Common myeloid progenitor, CD34-positive (primary cell): ENCODE measurements around the gene ZNF792.
"Not testable (repeated sequence)": the region's sequence is repeated elsewhere in the genome, so short reads cannot be mapped to it uniquely, and the experiment has no call there.

Experiments used
- CTCF ChIA-PET: fragments of 350-600 bp; sonication (Branson Sonifier 250); formaldehyde crosslinking; loops from one replicate; lab custom pipeline; 2021; ENCODE audit warnings: antibody characterized with exemption; lab: Charles Lee
- POLR2A ChIA-PET: fragments of 350-600 bp; sonication (Branson Sonifier 250); formaldehyde crosslinking; loops from one replicate; lab custom pipeline; 2021; ENCODE audit warnings: antibody characterized with exemption; lab: Charles Lee
- DNase-seq, 3 donors: peaks; one replicate each; pipeline versions ENCODE4 v3.0.0 to v3.0.0-alpha.2; 2013
- H3K27ac ChIP-seq, 2 experiments: 1 replicate in 1 of 2; 2 replicates in 1 of 2; pipeline ENCODE4 v1.7.0; 2013; ENCODE audit warnings: inconsistent platforms in 2 of 2, low read length in 2 of 2, mild to moderate bottlenecking in 2 of 2, low read depth in 1 of 2, moderate library complexity in 1 of 2; ENCODE audit not compliant: severe bottlenecking in 2 of 2, insufficient read depth in 1 of 2, poor library complexity in 1 of 2
- H3K27me3 ChIP-seq, 5 experiments: replicated peaks in 2 of 5; 1 replicate in 3 of 5; 2 replicates in 2 of 5; pipeline versions ENCODE4 v1.6.1 to v1.7.0; 2013; ENCODE audit warnings: low read length in 4 of 5, mild to moderate bottlenecking in 2 of 5, moderate library complexity in 2 of 5, inconsistent platforms in 1 of 5; ENCODE audit not compliant: insufficient read depth in 5 of 5, control insufficient read depth in 4 of 5
- H3K36me3 ChIP-seq, 4 experiments: 1 replicate in 2 of 4; 2 replicates in 2 of 4; pipeline versions ENCODE4 v1.6.1 to v1.7.0; 2013; ENCODE audit warnings: low read length in 3 of 4, control low read depth in 1 of 4, mild to moderate bottlenecking in 1 of 4; ENCODE audit not compliant: control insufficient read depth in 4 of 4, insufficient read depth in 4 of 4
- H3K4me1 ChIP-seq, 4 experiments: 1 replicate in 3 of 4; 2 replicates in 1 of 4; pipeline versions ENCODE4 v1.6.1 to v1.7.1; 2013; ENCODE audit warnings: low read length in 3 of 4, mild to moderate bottlenecking in 3 of 4, control low read depth in 1 of 4, inconsistent platforms in 1 of 4, moderate library complexity in 1 of 4; ENCODE audit not compliant: control insufficient read depth in 4 of 4, insufficient read depth in 4 of 4; ENCODE audit errors: control extremely low read depth in 1 of 4
- H3K4me3 ChIP-seq, 7 experiments: 1 replicate in 4 of 7; 2 replicates in 3 of 7; pipeline versions ENCODE4 v1.5.1 to v1.7.0; 2013; ENCODE audit warnings: mild to moderate bottlenecking in 7 of 7, low read length in 6 of 7, moderate library complexity in 6 of 7, inconsistent platforms in 2 of 7, low read depth in 2 of 7, control low read depth in 1 of 7; ENCODE audit not compliant: insufficient read depth in 4 of 7, control insufficient read depth in 1 of 7; ENCODE audit errors: extremely low read depth in 1 of 7
- H3K9me3 ChIP-seq, 5 experiments: 1 replicate in 4 of 5; 2 replicates in 1 of 5; pipeline versions ENCODE4 v1.6.1 to v1.7.1; 2013; ENCODE audit warnings: low read length in 4 of 5, mild to moderate bottlenecking in 2 of 5, inconsistent platforms in 1 of 5, low read depth in 1 of 5, moderate library complexity in 1 of 5; ENCODE audit not compliant: control insufficient read depth in 4 of 5, insufficient read depth in 2 of 5; ENCODE audit errors: control extremely low read depth in 1 of 5
- WGBS: methylation state at CpG from one replicate; pipeline ENCODE4 v1.1.5; 2013; ENCODE audit not compliant: insufficient coverage; 5-methylcytosine and 5-hydroxymethylcytosine counted together

ZNF792 gene

DNA sequence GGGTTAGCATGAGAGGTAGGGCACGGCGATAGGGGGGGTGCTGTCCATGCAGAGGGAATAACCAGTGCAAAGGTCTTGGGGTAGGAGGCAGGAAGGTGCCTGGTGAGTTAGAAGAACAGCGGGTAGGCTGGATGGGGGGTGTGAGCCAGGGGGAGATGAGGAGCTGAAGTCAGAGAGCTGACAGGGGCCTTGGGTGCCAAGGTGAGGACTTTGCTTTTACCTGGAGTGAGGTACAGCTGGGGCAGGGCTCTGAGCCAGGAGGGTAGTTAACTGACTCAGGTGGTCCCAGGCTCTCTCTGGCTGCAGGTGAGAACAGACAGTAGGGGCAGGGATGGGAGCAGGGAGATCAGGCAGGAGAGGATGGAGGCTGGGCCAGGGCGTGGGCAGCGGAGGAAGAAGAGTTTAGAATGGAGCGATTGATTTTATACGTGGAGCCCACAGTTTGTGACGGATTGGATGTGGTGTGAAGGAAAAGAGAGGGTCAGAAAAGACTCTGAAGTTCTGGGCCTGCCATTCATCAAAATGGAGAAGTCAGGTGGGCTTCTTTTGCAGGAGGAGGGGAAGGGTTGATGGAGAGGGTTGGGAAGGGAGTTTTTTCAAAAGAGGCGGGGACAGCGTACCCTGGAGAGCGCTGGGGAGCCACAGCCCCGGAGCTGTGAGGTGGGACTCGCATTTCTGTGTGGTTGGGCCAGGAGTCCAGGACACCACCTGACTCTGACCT lies 34.9 kb upstream of the ZNF792 start:
- peak in 2 of 3 donors; percentile 64 to 71 for DNase-seq
- CTCF ChIA-PET = interaction anchor here (0.6 to 3.1 kb wide), 6 partner anchors 10 to 181 kb away, joined by 3 to 10 read pairs (median 3); no protein-coding TSS in a partner anchor
- no peaks in the 10 kb centered on the region for H3K27me3 ChIP-seq

DNA sequence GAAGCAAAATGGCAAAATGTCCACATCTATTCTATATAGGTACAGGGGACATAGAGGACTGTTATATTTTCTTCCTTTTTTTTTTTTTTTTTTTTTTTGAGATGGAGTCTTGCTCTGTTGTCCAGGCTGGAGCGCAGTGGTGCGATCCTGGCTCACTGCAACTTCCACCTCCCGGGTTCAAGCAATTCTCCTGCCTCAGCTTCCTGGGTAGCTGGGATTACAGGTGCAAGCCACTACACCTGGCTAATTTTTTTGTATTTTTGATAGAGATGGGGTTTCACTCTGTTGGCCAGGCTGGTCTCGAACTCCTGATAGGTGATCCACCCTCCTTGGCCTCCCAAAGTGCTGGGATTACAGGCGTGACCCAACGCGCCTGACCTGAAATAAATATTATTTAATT lies 34.2 kb upstream of the ZNF792 start:
- peaks cover 0 to 11% (median 0%) of the 10 kb centered on the region in 5 experiments for H3K9me3 ChIP-seq
- H3K27ac ChIP-seq = peak overlapping the region in 1 of 2 experiments; percentile 93
- H3K27me3 ChIP-seq, H3K4me3 ChIP-seq, POLR2A ChIA-PET, DNase-seq: not testable (repeated sequence)
- H3K36me3 ChIP-seq = peaks cover 0 to 12% (median 7%) of the 10 kb centered on the region in 4 experiments
- H3K4me1 ChIP-seq = peaks cover 19 to 76% (median 72%) of the 10 kb centered on the region in 4 experiments
- CTCF ChIA-PET = interaction anchor here (1.6 to 3.1 kb wide), 2 partner anchors 11 to 26 kb away, joined by 4 to 10 read pairs; no protein-coding TSS in a partner anchor
- WGBS = no CpG with 5 or more reads among the region's 7 CpGs

More for the DNA sequence above, 34.9 kb upstream of the ZNF792 start:
- H3K4me1 ChIP-seq = peaks cover 25 to 83% (median 79%) of the 10 kb centered on the region in 4 experiments
- POLR2A ChIA-PET = interaction anchor here (1.0 to 3.2 kb wide), 3 partner anchors 31 to 45 kb away, joined by 4 to 13 read pairs (median 4); partner anchors contain the start of genes SCN1B and ZNF792
- peak overlapping the region in 1 of 2 experiments; percentile 93 for H3K27ac ChIP-seq
- WGBS = 34% methylated on average over 13 of the region's 13 CpGs
- H3K4me3 ChIP-seq = peak overlapping the region; percentile 42 to 85 (median 75)
- H3K36me3 ChIP-seq = peaks cover 0 to 12% (median 7%) of the 10 kb centered on the region in 4 experiments
- H3K9me3 ChIP-seq = peaks cover 0 to 11% (median 0%) of the 10 kb centered on the region in 5 experiments

DNA sequence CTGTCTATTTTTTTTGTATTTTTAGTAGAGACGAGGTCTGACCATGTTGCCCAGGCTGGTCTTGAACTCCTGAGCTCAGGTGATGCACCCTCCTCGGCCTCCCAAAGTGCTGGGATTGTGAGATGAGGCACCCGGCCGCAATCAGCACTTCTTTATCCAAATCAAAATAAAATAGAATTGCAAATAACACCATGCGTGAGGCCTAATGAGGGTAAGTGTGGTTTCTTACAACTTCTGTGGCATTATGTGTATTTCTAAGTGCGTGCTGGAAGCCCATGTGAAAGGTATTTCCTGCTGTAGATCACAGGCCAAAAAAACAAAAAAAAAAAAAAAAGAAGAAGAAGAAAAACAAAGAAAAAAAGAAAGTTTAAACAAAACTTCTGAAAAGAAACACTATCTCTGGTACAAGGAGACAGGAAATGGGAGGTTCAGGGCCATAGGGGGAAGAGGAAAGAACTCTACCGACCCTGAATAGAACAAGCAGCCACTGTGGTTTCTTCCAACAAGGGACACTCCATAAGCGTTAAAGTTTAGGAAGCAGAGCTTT lies 33.1 kb upstream of the ZNF792 start:
- H3K9me3 ChIP-seq = peaks cover 0 to 11% (median 0%) of the 10 kb centered on the region in 5 experiments
- no peaks in the 10 kb centered on the region for H3K27me3 ChIP-seq
- H3K4me3 ChIP-seq = peak overlapping the region in 4 of 7 experiments; percentile 16 to 58 (median 24)
- WGBS = 0% methylated on average over 2 of the region's 8 CpGs
- ChIA-PET POLR2A (interaction anchor here (0.7 kb wide), 1 partner anchor 9 kb away, joined by 3 read pairs; no protein-coding TSS in a partner anchor), CTCF (interaction anchor here (0.7 to 3.1 kb wide), 3 partner anchors 15 to 25 kb away, joined by 3 to 10 read pairs (median 8); no protein-coding TSS in a partner anchor)
- peak overlapping the region; percentile 46 to 67 for H3K27ac ChIP-seq
- DNase-seq = peak; percentile 50 to 90 (median 86)
- H3K36me3 ChIP-seq = peaks cover 0 to 5% (median 2%) of the 10 kb centered on the region in 4 experiments
- peaks cover 16 to 66% (median 62%) of the 10 kb centered on the region in 4 experiments for H3K4me1 ChIP-seq

DNA sequence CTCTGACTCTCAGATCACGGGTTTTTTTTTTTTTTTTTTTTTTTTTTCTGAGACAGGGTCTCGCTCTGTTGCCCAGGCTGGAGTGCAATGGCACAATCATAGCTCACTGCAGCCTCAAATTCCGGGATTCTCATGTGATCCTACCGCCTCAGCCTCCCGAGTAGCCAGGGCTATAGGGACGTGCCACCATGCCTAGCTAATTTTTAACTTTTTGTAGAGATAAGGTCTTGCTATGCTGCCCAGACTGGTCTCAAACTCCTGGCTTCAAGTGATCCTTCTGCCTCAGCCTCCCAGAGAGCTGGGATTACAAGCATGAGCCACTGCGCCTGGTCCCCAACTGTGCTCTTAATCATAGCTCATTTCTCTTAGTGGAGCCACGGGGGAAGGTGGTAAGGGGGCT lies 31.5 kb upstream of the ZNF792 start:
- CTCF ChIA-PET = interaction anchor here (0.8 to 2.8 kb wide), 4 partner anchors 10 to 51 kb away, joined by 3 to 9 read pairs (median 6); no protein-coding TSS in a partner anchor
- no peak for DNase-seq
- no peak overlapping the region for H3K27ac ChIP-seq
- H3K36me3 ChIP-seq = no peaks in the 10 kb centered on the region
- 96% methylated on average over 6 of the region's 8 CpGs for WGBS
- H3K27me3 ChIP-seq = no peaks in the 10 kb centered on the region
- H3K4me3 ChIP-seq = no peak overlapping the region
- peaks cover 7 to 51% (median 49%) of the 10 kb centered on the region in 4 experiments for H3K4me1 ChIP-seq
- POLR2A ChIA-PET = no interaction called here
- peaks cover 0 to 11% (median 0%) of the 10 kb centered on the region in 5 experiments for H3K9me3 ChIP-seq

DNA sequence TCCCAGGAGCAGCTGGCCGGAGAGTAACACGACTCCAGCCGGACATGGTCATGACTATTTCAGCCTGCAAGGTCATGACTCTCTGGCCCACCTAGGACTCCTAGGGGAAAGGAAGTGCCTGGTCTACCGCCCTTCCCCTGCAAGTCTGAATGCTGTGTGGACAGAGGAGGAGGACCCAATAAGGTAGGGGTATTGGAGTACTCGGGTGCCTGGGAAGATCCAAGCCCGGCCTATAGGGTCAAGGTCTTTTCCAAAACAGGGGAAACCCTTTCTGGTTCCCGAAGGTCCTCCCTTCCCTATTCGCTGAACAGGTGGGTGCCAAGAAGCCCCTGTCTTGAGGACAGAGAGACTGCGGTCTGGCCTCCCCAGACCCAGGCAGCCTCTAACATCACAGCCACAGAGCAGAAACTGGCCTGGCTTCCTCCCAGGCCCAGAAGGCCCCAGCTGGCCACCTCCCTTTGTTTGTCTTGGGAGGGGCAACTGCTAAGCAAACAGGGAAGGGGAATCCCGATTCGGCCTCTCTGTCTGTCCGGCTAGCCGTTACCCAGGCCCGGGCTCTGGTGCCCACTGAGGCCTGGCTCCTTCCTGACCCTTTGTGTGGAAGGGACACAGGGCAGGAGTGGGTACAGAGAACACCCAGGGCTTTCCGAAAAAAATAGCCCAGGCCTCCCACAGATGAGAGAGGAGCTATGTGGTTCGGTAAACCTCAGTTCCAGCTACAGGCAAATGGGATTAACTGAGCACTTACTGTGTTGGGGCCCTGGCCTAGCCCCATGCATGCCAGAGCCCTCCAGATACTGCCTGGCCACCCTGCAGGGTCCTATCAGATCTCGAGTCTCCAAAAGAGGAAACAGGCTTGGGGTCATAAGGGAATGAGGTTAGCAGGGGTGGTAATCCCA lies 30.9 kb upstream of the ZNF792 start:
- DNase-seq = no peak
- ChIA-PET POLR2A (no interaction called here), CTCF (interaction anchor here (0.8 to 2.8 kb wide), 6 partner anchors 9 to 51 kb away, joined by 3 to 9 read pairs (median 4); no protein-coding TSS in a partner anchor)

DNA sequence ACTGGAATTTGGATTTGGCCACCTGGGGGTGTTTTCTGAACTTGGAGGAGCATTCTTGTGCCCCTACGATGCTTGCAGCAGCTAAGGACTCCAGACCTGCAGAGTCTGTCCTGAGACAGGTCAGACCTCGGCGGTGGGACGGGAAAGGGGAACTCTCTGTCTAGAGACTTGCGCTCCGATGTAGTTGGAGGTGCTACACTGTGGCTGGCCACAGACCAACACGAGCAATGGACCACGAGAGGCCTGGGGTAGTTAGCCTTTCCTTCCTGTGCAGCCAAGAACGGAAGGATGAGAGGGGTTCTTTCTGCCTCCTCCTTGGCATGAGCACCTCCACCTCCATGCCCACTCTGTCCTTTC lies 30.2 kb upstream of the ZNF792 start:
- H3K36me3 ChIP-seq = no peaks in the 10 kb centered on the region
- no peak overlapping the region for H3K4me3 ChIP-seq
- 74% methylated on average over 6 of the region's 9 CpGs for WGBS
- no peaks in the 10 kb centered on the region for H3K27me3 ChIP-seq
- peaks cover 7 to 44% (median 42%) of the 10 kb centered on the region in 4 experiments for H3K4me1 ChIP-seq
- peaks cover 0 to 11% (median 0%) of the 10 kb centered on the region in 5 experiments for H3K9me3 ChIP-seq
- ChIA-PET CTCF (interaction anchor here (0.7 to 2.8 kb wide), 4 partner anchors 9 to 50 kb away, joined by 3 to 9 read pairs (median 4); no protein-coding TSS in a partner anchor), POLR2A (no interaction called here)
- no peak overlapping the region for H3K27ac ChIP-seq
- no peak for DNase-seq

More for the DNA sequence above, 30.9 kb upstream of the ZNF792 start:
- WGBS = 94% methylated on average over 16 of the region's 17 CpGs
- H3K4me1 ChIP-seq = peaks cover 7 to 50% (median 48%) of the 10 kb centered on the region in 4 experiments
- peaks cover 0 to 11% (median 0%) of the 10 kb centered on the region in 5 experiments for H3K9me3 ChIP-seq
- no peaks in the 10 kb centered on the region for H3K27me3 ChIP-seq
- H3K27ac ChIP-seq = no peak overlapping the region
- no peaks in the 10 kb centered on the region for H3K36me3 ChIP-seq
- H3K4me3 ChIP-seq = no peak overlapping the region
